GM12878 (cell line): ENCODE results near the gene ACAT2.

Source experiments
- CBFB ChIP-seq: IDR thresholded peaks from 2 replicates; pipeline ENCODE4 v1.6.1; 2016; ENCODE audit warnings: antibody characterized with exemption, low read depth
- GABPA ChIP-seq: IDR thresholded peaks from 2 replicates; pipeline ENCODE4 v1.6.1; 2014; ENCODE audit warnings: antibody characterized with exemption, low read depth, mild to moderate bottlenecking, inconsistent platforms
- LARP7 ChIP-seq: fragments of 450-650 bp; IDR thresholded peaks from 2 replicates; pipeline ENCODE4 v1.6.1; 2017; ENCODE audit warnings: mild to moderate bottlenecking
- POLR2AphosphoS5 ChIP-seq: IDR thresholded peaks from 2 replicates; pipeline ENCODE4 v1.6.1; 2011; ENCODE audit warnings: mild to moderate bottlenecking, low read length, inconsistent platforms

GRCh38 chr6:159726255-159726917 lies 35.5 kb upstream of the ACAT2 start:
- TF ChIP-seq GABPA (no peak), POLR2AphosphoS5 (peak; percentile 88; the same call in 1 of the 2 replicates), LARP7 (no peak; the same call in 1 of the 2 replicates), CBFB (peak; percentile 65; the same call in 1 of the 2 replicates)
